Bronchial epithelial cell (primary cell): Measurements from ENCODE around the gene ZNF460. TPM values are rescaled to one million over a fixed set of nuclear protein-coding genes. Genes with fewer than 3 reads are reported as not detected.

Source experiments
- DNase-seq: peaks from one replicate; pipeline ENCODE4 v3.0.0-alpha.2; 2010; ENCODE audit warnings: low read depth
- FAIRE-seq: peaks from 2 replicates; lab custom pipeline; 2011; peaks lifted over from hg19 to GRCh38; lab: Jason Lieb, UNC
- H3K27me3 ChIP-seq: 2 replicates; pipeline ENCODE4 v1.5.1; 2011; ENCODE audit warnings: low read length; ENCODE audit not compliant: control insufficient read depth, insufficient read depth
- H3K36me3 ChIP-seq: 2 replicates; pipeline ENCODE4 v1.5.1; 2011; ENCODE audit warnings: low read length; ENCODE audit not compliant: control insufficient read depth, insufficient read depth
- H3K4me3 ChIP-seq: 2 replicates; pipeline ENCODE4 v1.5.1; 2011; ENCODE audit warnings: mild to moderate bottlenecking, low read depth, low read length, control low read depth
- total RNA-seq: library from RNA; depleted of rRNA; stranded (reverse); fragments of >200 nt; gene quantifications from 2 replicates; pipeline ENCODE4 v1.2.1, GENCODE V29; 2014
- TF ChIP-seq, protein P1 (sequence below): IDR thresholded peaks from 2 replicates; pipeline ENCODE4 v1.5.1; 2011; ENCODE audit warnings: mild to moderate bottlenecking, moderate library complexity, low read length, control low read depth, inconsistent platforms; ENCODE audit not compliant: insufficient read depth, severe bottlenecking

ZNF460 gene
- total RNA-seq, 1 donor from 2014 or later, result 126 TPM

DNA sequence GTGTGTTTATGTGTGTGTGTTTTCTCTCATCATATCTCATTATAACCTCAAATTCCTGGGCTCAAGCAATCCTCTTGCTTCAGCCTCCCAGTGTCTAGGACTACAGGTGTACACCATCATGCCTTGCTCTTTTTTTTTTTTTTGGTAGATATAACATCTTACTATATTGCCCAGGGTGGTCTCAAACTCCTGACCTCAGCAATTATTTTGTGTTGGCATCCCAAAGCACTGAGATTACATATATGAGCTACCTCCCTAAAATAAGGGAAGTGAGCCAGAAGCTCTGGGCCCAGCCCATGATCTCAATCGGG lies 39.5 kb downstream of the ZNF460 start:
- no peak for DNase-seq
- Histone ChIP-seq H3K36me3 (peaks cover 8% of the 10 kb centered on the region), H3K27me3 (no peaks in the 10 kb centered on the region), H3K4me3 (peak overlapping the region; percentile 75)
- FAIRE-seq, result no peak
- TF ChIP-seq, protein P1, sequence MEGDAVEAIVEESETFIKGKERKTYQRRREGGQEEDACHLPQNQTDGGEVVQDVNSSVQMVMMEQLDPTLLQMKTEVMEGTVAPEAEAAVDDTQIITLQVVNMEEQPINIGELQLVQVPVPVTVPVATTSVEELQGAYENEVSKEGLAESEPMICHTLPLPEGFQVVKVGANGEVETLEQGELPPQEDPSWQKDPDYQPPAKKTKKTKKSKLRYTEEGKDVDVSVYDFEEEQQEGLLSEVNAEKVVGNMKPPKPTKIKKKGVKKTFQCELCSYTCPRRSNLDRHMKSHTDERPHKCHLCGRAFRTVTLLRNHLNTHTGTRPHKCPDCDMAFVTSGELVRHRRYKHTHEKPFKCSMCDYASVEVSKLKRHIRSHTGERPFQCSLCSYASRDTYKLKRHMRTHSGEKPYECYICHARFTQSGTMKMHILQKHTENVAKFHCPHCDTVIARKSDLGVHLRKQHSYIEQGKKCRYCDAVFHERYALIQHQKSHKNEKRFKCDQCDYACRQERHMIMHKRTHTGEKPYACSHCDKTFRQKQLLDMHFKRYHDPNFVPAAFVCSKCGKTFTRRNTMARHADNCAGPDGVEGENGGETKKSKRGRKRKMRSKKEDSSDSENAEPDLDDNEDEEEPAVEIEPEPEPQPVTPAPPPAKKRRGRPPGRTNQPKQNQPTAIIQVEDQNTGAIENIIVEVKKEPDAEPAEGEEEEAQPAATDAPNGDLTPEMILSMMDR, result no peak

DNA sequence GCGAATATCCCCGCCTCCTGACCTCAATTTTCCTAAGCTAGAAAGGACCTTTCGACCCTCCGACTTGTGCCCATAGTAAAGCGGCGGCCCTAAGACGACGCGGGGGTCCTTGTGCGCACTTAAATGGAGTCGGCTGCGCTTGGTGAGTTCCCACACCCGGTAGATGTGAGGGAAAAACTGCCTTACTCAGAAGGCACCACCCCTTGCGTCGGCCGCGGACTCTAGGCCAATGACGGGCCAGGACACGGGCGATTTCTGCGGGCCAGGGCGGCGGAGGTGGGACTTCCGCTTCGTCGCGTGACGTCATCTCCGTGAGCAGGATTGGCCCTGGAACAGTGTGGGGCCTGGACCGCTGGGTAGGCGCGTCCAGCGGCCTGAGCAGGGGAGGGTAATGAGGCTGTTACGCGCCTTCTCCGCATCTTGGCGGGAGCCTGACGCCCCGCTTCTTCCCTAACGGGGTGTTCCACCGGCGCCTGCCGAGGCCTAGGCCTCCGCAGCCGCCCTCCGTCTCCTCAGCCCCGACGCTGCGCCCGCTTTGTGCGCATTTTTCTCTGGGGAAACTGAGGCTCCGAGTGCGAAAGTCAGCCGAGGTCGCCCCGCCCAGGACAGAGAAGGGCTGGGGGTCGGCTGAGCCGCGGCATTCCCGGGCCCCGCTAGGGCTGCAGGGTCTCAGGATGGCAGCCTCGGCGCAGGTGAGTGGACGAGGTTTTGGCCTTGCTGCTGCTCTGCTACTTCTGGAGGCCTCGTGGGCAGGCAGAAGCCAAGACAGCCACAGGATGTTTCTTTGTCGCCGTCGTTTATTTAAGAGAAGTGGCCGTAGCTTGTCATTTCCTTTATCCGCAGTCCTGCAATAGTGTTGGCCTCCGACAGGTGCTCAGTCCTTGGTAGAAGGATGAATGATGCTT lies 40.1 kb downstream of the ZNF460 start, which contains the start of gene ZNF543:
Gene ZNF543, plus strand, starts transcription at position 293 of the 905 bp plus-strand sequence. Its CDS starts 382 bp downstream, at position 675.
- TF ChIP-seq, protein P1, result no peak
- DNase-seq (peak; percentile 87), FAIRE-seq (peak; percentile 73)
- Histone ChIP-seq H3K27me3 (no peaks in the 10 kb centered on the region), H3K4me3 (peak within 1 kb of the TSS; percentile 75), H3K36me3 (peaks cover 10% of the 10 kb centered on the region)

DNA sequence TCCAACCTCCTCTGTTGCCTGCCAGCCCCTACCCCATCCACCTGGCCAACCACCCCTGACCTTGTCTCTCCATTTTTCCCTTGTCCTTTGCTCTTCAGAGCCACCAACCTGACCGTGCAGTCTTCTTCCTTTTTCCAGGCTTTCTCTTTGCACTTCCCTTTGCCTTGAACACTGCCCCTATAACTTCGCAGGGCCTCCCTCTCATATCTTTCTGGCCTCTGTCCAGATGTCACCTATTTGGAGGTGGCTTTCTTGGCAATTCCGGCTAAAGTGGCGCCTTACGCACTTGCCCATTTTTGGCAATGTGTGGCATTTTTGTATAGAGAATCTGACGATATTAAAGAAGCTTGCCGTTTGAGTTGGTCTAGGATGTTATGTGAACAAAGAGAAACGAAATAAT lies 40.8 kb downstream of the ZNF460 start:
- DNase-seq (no peak), FAIRE-seq (no peak)
- Histone ChIP-seq H3K27me3 (no peaks in the 10 kb centered on the region), H3K36me3 (peaks cover 10% of the 10 kb centered on the region), H3K4me3 (peak overlapping the region; percentile 75)
- TF ChIP-seq, protein P1, result no peak

DNA sequence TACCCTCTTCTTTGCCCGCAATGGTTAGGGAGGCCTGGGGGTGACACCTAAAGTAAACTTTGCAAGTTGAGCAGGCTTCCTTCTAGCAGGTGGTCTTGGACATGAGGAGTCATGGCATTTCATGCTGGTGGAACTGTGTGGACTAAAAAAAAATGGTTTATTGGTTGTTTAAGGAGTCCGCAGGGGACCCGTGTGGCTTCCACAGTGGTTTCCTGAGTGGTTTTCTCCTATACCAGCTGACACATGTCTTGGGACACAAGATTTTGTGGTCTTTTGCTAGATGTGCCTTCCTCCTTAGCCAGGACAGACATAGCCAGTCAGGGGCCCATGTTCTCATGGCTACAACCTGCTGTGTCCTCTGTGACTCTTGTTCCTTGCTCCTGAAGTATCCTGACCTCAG lies 41.5 kb downstream of the ZNF460 start:
- peaks cover 14% of the 10 kb centered on the region for H3K36me3 ChIP-seq
- FAIRE-seq, result no peak
- no peak for DNase-seq
- H3K4me3 ChIP-seq, result peak overlapping the region; percentile 75
- H3K27me3 ChIP-seq, result no peaks in the 10 kb centered on the region
- TF ChIP-seq, protein P1, result no peak

DNA sequence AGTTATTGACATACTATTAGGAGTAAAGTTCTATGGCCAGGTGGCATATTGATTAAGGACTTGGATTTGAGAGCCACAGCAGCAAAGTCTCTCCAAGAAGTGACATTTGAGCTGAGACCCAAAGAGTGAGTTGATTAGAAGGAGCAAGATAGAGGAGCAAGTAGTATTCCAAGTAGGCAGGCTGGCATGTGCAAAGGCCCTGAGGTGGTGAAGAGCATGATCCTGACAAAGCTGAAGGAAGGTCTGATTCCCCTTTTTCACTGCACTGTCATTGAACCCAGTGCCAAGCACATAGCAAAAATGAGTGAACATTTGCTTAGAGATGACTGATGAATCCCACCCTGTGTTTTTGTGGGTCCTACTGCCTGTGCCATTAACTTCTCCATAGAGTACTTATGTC lies 44.7 kb downstream of the ZNF460 start:
- Histone ChIP-seq H3K27me3 (no peaks in the 10 kb centered on the region), H3K36me3 (peaks cover 22% of the 10 kb centered on the region), H3K4me3 (no peak overlapping the region)
- TF ChIP-seq, protein P1, result no peak
- DNase-seq (no peak), FAIRE-seq (no peak)

DNA sequence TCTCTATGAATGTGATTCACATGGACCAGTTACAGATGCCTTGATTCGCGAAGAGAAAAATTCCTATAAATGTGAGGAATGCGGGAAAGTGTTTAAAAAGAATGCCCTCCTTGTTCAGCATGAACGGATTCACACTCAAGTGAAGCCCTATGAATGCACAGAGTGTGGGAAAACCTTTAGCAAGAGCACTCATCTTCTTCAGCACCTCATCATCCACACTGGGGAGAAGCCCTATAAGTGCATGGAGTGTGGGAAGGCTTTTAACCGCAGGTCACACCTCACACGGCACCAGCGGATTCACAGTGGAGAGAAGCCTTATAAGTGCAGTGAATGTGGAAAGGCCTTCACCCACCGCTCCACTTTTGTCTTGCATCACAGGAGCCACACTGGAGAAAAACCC lies 47.7 kb downstream of the ZNF460 start:
- TF ChIP-seq, protein P1, result no peak
- H3K36me3 ChIP-seq, result peaks cover 22% of the 10 kb centered on the region
- no peaks in the 10 kb centered on the region for H3K27me3 ChIP-seq
- no peak overlapping the region for H3K4me3 ChIP-seq
- peak; percentile 18 for FAIRE-seq
- DNase-seq, result no peak
